Lower leg skin (tissue), 4 donors: ENCODE data around the gene HIGD1B. TPM values are rescaled to one million over a fixed set of nuclear protein-coding genes. Genes with fewer than 3 reads are reported as not detected.

ENCODE experiments used
- DNase-seq, 2 donors: peaks; one replicate each; pipeline ENCODE4 v3.0.0-alpha.2; 2019; ENCODE audit warnings: low spot score in 2 of 2
- H3K4me3 ChIP-seq: fragments of 200-600 bp; sonication (generic); 2 replicates; pipeline ENCODE4 v1.5.1; 2017; ENCODE audit warnings: mild to moderate bottlenecking, low read depth; ENCODE audit not compliant: poor library complexity, severe bottlenecking
- CTCF ChIP-seq, 3 donors: fragments of 450-650 bp; IDR thresholded peaks; one replicate each; pipeline ENCODE4 v1.5.1; 2016; ENCODE audit warnings: antibody characterized with exemption in 3 of 3, mild to moderate bottlenecking in 3 of 3, moderate library complexity in 2 of 3
- POLR2A ChIP-seq, 2 donors: fragments of 450-650 bp; IDR thresholded peaks; one replicate each; pipeline ENCODE4 v1.6.1; 2016 to 2017; ENCODE audit warnings: antibody characterized with exemption in 2 of 2, mild to moderate bottlenecking in 1 of 2, moderate library complexity in 1 of 2
- WGBS, 2 donors: methylation state at CpG; one replicate each; pipeline ENCODE4 v1.1.5; 2018; 5-methylcytosine and 5-hydroxymethylcytosine counted together
- intact Hi-C: fragments of 100-400 bp; cut with DNase I; formaldehyde crosslinking; loops from one replicate; pipeline ENCODE4 v1.15.0; 2023; ENCODE audit warnings: low total_unique reads
- total RNA-seq, 4 donors: library from RNA; depleted of rRNA; stranded (reverse); fragments of >200 nt; gene quantifications; one replicate each; pipeline ENCODE4 v1.1.0, GENCODE V29; 2016

HIGD1B gene
- total RNA-seq, 4 donors from 2014 or later = 0.52 TPM; not detected in 3

- WGBS, 2 donors = 74 to 75% methylated on average over 1 of the region's 1 CpG
- intact Hi-C loops = no loop called here
- TF ChIP-seq POLR2A (IDR thresholded peaks at IDR 0.05) (no peak), CTCF (IDR thresholded peaks at IDR 0.05) (no peak)
- DNase-seq = no peak
- H3K4me3 ChIP-seq = no peak overlapping the region
Measured at GRCh38 chr17:44844390-44844830, 3.3 kb upstream of the HIGD1B start.

- no peak for TF ChIP-seq POLR2A (IDR thresholded peaks at IDR 0.05)
- TF ChIP-seq CTCF (IDR thresholded peaks at IDR 0.05) = no peak
- H3K4me3 ChIP-seq = no peak overlapping the region
- no peak for DNase-seq
- intact Hi-C loops = no loop called here
- 75 to 80% methylated on average over 7 to 8 of the region's 8 CpGs for WGBS, 2 donors
Measured at GRCh38 chr17:44846206-44846605, 1.5 kb upstream of the HIGD1B start.

- 59 to 74% methylated on average over 6 of the region's 6 CpGs for WGBS, 2 donors
- no peak for TF ChIP-seq CTCF (IDR thresholded peaks at IDR 0.05)
- no peak for TF ChIP-seq POLR2A (IDR thresholded peaks at IDR 0.05)
- no peak for DNase-seq
- intact Hi-C loops = no loop called here
- H3K4me3 ChIP-seq = no peak overlapping the region
Measured at GRCh38 chr17:44848257-44848795, 643 bp downstream of the HIGD1B start.

GRCh38 chr17:44848961-44849489, 1.3 kb downstream of the HIGD1B start:
- no peak overlapping the region for H3K4me3 ChIP-seq
- intact Hi-C loops = no loop called here
- DNase-seq = no peak
- 86 to 92% methylated on average over 12 of the region's 12 CpGs for WGBS, 2 donors
- TF ChIP-seq POLR2A (IDR thresholded peaks at IDR 0.05) (no peak), CTCF (IDR thresholded peaks at IDR 0.05) (no peak)

GRCh38 chr17:44850025-44850424, 2.3 kb downstream of the HIGD1B start:
- TF ChIP-seq POLR2A (IDR thresholded peaks at IDR 0.05) (no peak), CTCF (IDR thresholded peaks at IDR 0.05) (no peak)
- intact Hi-C loops = no loop called here
- 87 to 90% methylated on average over 7 of the region's 7 CpGs for WGBS, 2 donors
- DNase-seq = no peak
- H3K4me3 ChIP-seq = no peak overlapping the region

- no peak for TF ChIP-seq POLR2A (IDR thresholded peaks at IDR 0.05)
- no peak for TF ChIP-seq CTCF (IDR thresholded peaks at IDR 0.05)
- intact Hi-C loops = no loop called here
- 82 to 85% methylated on average over 5 of the region's 5 CpGs for WGBS, 2 donors
- DNase-seq = no peak
- no peak overlapping the region for H3K4me3 ChIP-seq
Measured at GRCh38 chr17:44850612-44851011, 2.9 kb downstream of the HIGD1B start.
